Thymus (tissue), 11 donors: ENCODE results near the gene MAPK8IP3. TPM values are rescaled to one million over a fixed set of nuclear protein-coding genes. Genes with fewer than 3 reads are reported as not detected.
"Not testable (repeated sequence)": the region's sequence is repeated elsewhere in the genome, so short reads cannot be mapped to it uniquely, and the experiment has no call there.

ENCODE experiments used
- DNase-seq, 9 donors: peaks; one replicate each; pipeline ENCODE4 v3.0.0-alpha.2; 2013; ENCODE audit warnings: low spot score in 9 of 9, low read depth in 6 of 9, missing footprints in 1 of 9
- H3K27ac ChIP-seq, 2 donors: one replicate each; pipeline ENCODE4 v1.5.1; 2013; ENCODE audit warnings: control low read depth in 1 of 2, low read depth in 1 of 2, low read length in 1 of 2, mild to moderate bottlenecking in 1 of 2, moderate library complexity in 1 of 2
- H3K27me3 ChIP-seq, 2 donors: one replicate each; pipeline ENCODE4 v1.5.1; 2013; ENCODE audit warnings: low read length in 1 of 2; ENCODE audit not compliant: control insufficient read depth in 2 of 2, insufficient read depth in 1 of 2
- H3K36me3 ChIP-seq, 2 donors: one replicate each; pipeline ENCODE4 v1.5.1; 2013; ENCODE audit warnings: low read length in 1 of 2, mild to moderate bottlenecking in 1 of 2, moderate library complexity in 1 of 2; ENCODE audit not compliant: control insufficient read depth in 2 of 2, insufficient read depth in 2 of 2
- H3K4me1 ChIP-seq, 2 donors: one replicate each; pipeline ENCODE4 v1.5.1; 2013; ENCODE audit warnings: low read length in 2 of 2; ENCODE audit not compliant: control insufficient read depth in 2 of 2, insufficient read depth in 2 of 2
- H3K4me3 ChIP-seq, 2 donors: one replicate each; pipeline ENCODE4 v1.5.1; 2013; ENCODE audit warnings: low read length in 2 of 2, control low read depth in 1 of 2, mild to moderate bottlenecking in 1 of 2
- H3K9me3 ChIP-seq, 2 donors: one replicate each; pipeline ENCODE4 v1.5.1; 2013; ENCODE audit warnings: low read length in 1 of 2, mild to moderate bottlenecking in 1 of 2; ENCODE audit not compliant: control insufficient read depth in 2 of 2, insufficient read depth in 1 of 2
- WGBS: extraction: QIAGEN DNeasy Blood & Tissue Kit; methylation state at CpG from one replicate; pipeline ENCODE4 v1.1.7; 2013; 5-methylcytosine and 5-hydroxymethylcytosine counted together
- polyA plus RNA-seq: library from polyadenylated mRNA; stranded (reverse); fragments of 200-250 nt; gene quantifications from one replicate; pipeline ENCODE4 v1.2.3, GENCODE V29; 2013
- total RNA-seq: library from RNA; stranded (reverse); fragments of 120-200 nt; gene quantifications from one replicate; pipeline ENCODE4 v1.2.4, GENCODE V29; 2013
- donor health status: healthy.

Gene MAPK8IP3
- total and polyA plus RNA-seq, 2 donors: 36.0 to 129 TPM

- peak overlapping the region; percentile 91 to 93 for H3K27ac ChIP-seq
- DNase-seq, H3K9me3 ChIP-seq, H3K27me3 ChIP-seq: not testable (repeated sequence)
- 1% methylated on average over 16 of the region's 16 CpGs for WGBS
- peaks cover 21 to 37% of the 10 kb centered on the region in 2 donors for H3K4me1 ChIP-seq
- H3K36me3 ChIP-seq: peaks cover 20 to 34% of the 10 kb centered on the region in 2 donors
- peak overlapping the region; percentile 72 to 97 for H3K4me3 ChIP-seq
Observed at GRCh38 chr16:1705324-1705687, 689 bp upstream of the MAPK8IP3 start.

DNA sequence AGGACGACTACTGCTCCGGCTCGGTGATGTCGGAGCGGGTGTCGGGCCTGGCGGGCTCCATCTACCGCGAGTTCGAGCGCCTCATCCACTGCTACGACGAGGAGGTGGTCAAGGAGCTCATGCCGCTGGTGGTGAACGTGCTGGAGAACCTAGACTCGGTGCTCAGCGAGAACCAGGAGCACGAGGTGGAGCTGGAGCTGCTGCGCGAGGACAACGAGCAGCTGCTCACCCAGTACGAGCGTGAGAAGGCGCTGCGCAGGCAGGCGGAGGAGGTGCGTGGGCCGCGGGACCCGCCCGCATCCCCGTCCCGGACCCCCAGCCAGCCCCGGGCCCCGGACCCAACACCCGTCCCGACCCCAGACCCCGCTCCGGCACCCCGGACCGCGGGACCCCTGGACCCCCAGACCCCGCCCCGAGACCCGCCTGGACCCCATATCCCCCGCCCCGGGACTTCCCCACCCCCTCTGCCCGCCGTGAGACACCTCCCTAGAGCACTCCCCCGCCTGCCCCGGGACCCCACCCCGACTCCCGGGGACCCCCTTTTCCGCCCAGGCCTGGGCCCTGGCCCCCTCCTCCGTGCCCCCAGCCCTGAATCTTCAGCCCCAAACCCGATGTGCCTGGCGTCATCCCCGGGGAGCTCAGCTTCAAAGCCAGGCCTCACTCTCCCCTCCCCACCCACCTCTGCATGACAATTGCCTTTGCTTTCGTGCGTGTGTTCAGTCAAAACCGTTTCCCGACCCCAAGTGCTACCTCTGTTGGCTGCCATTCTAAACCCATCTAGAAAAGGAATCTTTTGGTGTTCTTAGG lies 594 bp downstream of the MAPK8IP3 start:
- WGBS: 1% methylated on average over 62 of the region's 62 CpGs
- no peaks in the 10 kb centered on the region for H3K9me3 ChIP-seq
- peak in 6 of 9 donors; percentile 34 to 81 (median 62) for DNase-seq
- H3K27me3 ChIP-seq: no peaks in the 10 kb centered on the region
- H3K27ac ChIP-seq: peak overlapping the region; percentile 89 to 92
- H3K4me1 ChIP-seq: peaks cover 21 to 37% of the 10 kb centered on the region in 2 donors
- H3K4me3 ChIP-seq: peak overlapping the region; percentile 72 to 95
- H3K36me3 ChIP-seq: peaks cover 18 to 22% of the 10 kb centered on the region in 2 donors

DNA sequence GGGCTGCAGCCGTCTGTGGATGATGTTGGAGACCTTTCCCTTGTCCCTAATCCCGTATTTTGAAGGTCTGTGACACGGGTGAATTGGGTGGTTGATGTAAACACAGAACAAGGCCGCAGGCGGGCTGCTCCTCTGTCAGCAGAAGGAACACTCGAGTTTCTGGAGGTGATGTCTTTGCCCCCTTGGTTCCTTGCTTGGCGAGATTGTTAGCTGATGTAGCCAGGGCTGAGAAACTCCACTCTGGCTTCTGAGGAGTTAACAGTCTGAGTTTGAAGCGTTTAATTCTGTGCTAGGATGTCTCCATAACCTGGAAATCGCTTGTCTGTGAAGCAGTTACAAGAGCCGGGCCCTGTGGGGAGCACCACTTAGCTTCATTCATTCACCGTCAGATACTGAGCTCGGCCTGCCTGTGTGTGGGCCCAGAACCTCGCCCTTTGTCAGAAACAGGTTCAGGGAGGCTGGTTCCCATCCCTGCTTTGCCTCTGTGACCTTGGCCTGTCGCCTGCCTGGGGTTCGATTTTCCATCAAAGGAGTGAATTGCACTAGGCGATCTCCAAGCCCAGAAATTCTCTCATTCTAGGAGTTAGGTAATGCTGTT lies 1.3 kb downstream of the MAPK8IP3 start:
- Histone ChIP-seq H3K27ac (peak overlapping the region; percentile 74 to 76), H3K36me3 (peaks cover 13 to 15% of the 10 kb centered on the region in 2 donors), H3K27me3 (no peaks in the 10 kb centered on the region), H3K4me1 (peaks cover 21 to 38% of the 10 kb centered on the region in 2 donors), H3K4me3 (peak overlapping the region; percentile 72 to 95), H3K9me3 (no peaks in the 10 kb centered on the region)
- no peak for DNase-seq
- 34% methylated on average over 16 of the region's 16 CpGs for WGBS

DNA sequence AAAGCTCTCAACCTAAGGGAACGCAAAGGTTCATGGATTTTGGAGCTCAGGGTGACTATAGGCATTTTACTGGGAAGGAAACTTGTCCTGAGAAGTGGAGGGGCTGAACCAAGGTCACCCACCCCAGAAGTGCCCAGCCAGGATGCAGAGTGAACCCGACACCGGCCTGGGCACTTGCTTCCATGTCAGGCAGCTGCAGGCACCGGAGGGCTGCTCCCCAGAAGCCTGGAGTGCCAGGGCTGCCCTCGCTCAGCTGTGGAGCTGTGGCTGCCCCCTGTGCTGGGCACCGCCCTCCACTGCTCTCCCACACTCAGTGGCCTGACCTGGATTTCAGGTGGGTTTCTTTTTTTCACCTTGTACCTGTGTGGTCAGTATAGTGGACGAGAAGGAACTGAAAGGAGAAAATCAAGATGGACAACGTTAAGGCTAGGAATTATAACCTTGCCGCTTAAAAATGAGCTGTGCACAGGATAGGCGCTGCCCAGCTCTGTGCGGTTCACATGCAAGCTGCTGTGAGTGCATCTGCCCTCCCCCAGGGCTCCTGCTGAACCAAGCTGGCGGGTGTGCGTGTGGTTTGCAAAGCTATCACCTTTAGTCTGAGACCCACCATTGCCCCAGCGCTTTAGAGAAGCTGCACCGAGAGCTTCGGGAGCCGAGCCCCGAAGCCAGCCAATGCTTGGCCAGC lies 2.2 kb downstream of the MAPK8IP3 start:
- H3K4me1 ChIP-seq: peaks cover 27 to 47% of the 10 kb centered on the region in 2 donors
- no peaks in the 10 kb centered on the region for H3K27me3 ChIP-seq
- no peak overlapping the region for H3K4me3 ChIP-seq
- H3K36me3 ChIP-seq: peaks cover 9 to 10% of the 10 kb centered on the region in 2 donors
- 86% methylated on average over 18 of the region's 18 CpGs for WGBS
- peak overlapping the region in 1 of 2 donors; percentile 18 for H3K27ac ChIP-seq
- DNase-seq: peak in 1 of 9 donors; percentile 40
- no peaks in the 10 kb centered on the region for H3K9me3 ChIP-seq

DNA sequence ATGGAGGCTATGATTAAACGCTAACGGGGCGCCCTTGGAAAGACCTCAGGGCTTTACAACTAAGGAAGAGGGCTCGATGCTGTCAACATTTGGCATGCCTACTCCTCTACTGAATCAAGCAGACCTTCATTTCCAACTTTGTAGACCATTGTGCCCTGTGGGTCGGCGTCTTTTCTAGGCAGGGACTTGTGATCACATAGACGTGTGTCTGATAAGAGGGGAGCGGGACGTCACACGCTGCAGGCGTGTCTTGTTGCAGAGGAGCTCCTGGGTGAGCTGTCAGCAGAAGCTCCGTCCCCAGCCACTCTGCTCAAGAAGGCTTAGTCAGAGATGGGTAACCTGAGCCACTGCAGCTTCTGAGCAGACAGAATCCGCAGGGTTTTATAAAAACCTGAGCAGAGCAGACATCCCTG lies 2.8 kb downstream of the MAPK8IP3 start:
- DNase-seq: no peak
- H3K27ac ChIP-seq: peak overlapping the region in 1 of 2 donors; percentile 24
- H3K9me3 ChIP-seq: no peaks in the 10 kb centered on the region
- H3K36me3 ChIP-seq: peaks cover 7 to 11% of the 10 kb centered on the region in 2 donors
- H3K27me3 ChIP-seq: no peaks in the 10 kb centered on the region
- peaks cover 28 to 52% of the 10 kb centered on the region in 2 donors for H3K4me1 ChIP-seq
- 92% methylated on average over 13 of the region's 13 CpGs for WGBS
- H3K4me3 ChIP-seq: no peak overlapping the region

- H3K27ac ChIP-seq: no peak overlapping the region
- H3K9me3 ChIP-seq: no peaks in the 10 kb centered on the region
- 96% methylated on average over 15 of the region's 15 CpGs for WGBS
- H3K4me1 ChIP-seq: peaks cover 28 to 58% of the 10 kb centered on the region in 2 donors
- no peak for DNase-seq
- no peak overlapping the region for H3K4me3 ChIP-seq
- no peaks in the 10 kb centered on the region for H3K27me3 ChIP-seq
- H3K36me3 ChIP-seq: peaks cover 12 to 16% of the 10 kb centered on the region in 2 donors
Observed at GRCh38 chr16:1709356-1709755, 3.4 kb downstream of the MAPK8IP3 start.

GRCh38 chr16:1710811-1711507 lies 5.0 kb downstream of the MAPK8IP3 start:
- no peak overlapping the region for H3K27ac ChIP-seq
- H3K27me3 ChIP-seq: no peaks in the 10 kb centered on the region
- peaks cover 19 to 20% of the 10 kb centered on the region in 2 donors for H3K36me3 ChIP-seq
- H3K9me3 ChIP-seq: no peaks in the 10 kb centered on the region
- H3K4me1 ChIP-seq: peaks cover 23 to 53% of the 10 kb centered on the region in 2 donors
- no peak for DNase-seq
- no peak overlapping the region for H3K4me3 ChIP-seq
- 97% methylated on average over 17 of the region's 17 CpGs for WGBS

DNA sequence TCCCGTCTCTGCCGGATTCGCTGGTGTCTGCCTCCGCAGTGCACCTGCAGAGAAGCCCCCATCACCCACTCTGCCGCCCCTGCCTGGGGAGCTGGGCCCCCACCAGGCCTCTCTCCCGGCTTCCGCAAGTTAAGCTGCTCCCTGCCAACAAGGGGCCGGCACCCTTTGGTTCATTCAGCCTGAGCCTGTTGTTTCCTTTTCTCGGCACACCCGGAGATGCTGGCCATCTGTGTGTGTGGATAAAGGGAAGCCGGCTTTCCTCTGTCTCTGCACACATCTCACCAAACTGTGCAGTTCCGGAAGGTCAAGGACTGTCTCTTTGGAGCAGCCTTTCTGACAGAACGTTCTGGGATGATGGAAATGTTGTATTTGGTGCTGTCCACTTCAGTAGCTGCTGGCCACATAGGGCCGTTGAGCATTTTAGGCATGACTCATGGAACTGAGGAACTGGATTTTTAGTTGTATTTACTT lies 6.8 kb downstream of the MAPK8IP3 start:
- peak in 4 of 9 donors; percentile 33 to 78 (median 60) for DNase-seq
- peaks cover 15 to 44% of the 10 kb centered on the region in 2 donors for H3K4me1 ChIP-seq
- no peak overlapping the region for H3K4me3 ChIP-seq
- 64% methylated on average over 14 of the region's 14 CpGs for WGBS
- H3K27me3 ChIP-seq: no peaks in the 10 kb centered on the region
- peak overlapping the region in 1 of 2 donors; percentile 84 for H3K27ac ChIP-seq
- H3K36me3 ChIP-seq: peaks cover 19 to 20% of the 10 kb centered on the region in 2 donors
- no peaks in the 10 kb centered on the region for H3K9me3 ChIP-seq
